NCI-H82 (cell line): ENCODE results near the gene FGF19.

Experiments used
- DNase-seq: peaks from one replicate; lab custom pipeline; 2025; lab: John Stamatoyannopoulos, UW

FGF19 gene

DNA sequence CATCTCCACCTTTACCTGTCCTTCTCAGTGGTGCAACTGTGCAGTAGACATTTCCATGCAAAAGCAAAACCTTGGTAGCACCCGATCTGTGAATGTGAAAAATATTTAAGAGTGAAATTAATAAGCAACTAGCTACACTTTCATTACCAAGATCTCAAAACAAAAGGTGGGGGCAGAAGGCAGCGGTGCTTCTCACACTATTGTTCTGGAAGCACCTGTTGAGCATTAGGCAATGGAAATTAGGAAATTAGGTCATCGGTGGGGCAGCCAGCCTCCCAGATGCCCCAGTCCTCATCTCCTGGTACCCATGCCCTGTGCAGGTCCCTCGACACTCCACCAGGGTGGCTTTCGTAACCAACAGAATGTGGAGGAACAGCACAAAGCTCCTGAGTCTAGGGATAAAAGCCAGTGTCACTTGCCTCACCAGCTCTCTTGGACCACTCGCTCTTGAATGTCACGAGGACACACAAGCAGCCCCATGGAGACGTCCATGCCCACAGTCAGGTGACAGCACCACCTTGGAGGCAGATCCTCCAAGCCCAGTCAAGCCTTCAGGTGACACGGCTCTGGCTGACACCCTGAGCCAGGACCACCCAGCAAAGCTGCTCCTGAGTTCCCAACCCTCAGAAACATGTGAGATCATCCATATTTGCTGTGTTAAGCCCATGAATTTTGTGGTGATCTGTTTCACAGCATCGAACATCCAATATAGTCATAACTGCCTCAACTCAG is 31.9 kb downstream of the FGF19 start:
- DNase-seq = no peak

DNA sequence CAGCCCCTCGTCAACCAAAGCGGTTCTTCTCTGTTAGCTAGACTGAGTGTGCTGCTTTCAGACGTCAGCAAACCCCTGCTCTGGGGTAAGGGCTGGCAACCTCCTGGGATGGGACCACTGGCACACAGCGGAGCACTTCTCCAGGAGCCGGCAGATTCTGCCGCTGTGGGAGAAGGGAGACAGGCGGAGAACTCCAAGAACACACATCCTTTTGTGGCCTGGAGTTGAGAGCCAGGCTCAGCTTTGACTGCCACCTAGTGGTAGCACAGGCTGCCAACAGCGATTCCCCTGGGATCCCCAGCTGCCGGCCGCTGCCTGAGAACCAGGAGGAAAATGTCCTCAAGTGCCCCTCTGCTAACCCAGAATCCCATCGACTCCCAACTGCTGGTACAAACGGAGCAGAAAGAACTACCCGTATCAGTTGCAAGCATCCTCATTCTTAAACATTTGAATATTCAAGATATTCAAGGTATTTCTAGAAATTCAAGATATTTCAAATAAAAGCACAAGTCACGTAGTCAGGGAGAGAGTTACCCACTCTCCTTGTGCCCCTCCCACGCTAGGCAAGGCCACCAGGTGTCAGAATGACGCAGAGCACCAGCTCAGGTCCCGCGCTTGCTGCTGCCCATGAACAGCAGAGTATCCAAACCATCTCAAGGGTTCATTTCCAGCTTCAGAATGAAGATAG is 33.5 kb downstream of the FGF19 start:
- DNase-seq = peak; percentile 84

DNA sequence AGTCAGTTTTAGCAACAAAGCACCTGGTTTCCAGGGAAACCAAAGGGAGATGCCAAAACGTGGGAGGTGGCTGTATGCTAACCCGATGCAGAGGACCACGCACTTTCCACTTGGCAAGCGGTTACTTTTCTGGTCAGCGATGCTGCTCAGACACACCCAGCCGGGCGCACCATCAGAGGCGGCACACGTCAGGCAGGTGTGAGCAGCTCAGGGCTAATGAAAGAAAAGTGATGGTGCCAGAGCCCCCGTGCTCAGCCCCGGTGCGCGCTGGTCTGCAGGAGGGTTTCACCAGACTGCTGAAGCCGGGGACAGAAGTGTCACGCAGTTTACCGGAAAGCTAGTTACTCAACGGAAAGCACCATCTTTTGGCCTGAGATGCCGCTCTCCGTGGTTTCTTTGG is 34.3 kb downstream of the FGF19 start:
- DNase-seq = no peak

DNA sequence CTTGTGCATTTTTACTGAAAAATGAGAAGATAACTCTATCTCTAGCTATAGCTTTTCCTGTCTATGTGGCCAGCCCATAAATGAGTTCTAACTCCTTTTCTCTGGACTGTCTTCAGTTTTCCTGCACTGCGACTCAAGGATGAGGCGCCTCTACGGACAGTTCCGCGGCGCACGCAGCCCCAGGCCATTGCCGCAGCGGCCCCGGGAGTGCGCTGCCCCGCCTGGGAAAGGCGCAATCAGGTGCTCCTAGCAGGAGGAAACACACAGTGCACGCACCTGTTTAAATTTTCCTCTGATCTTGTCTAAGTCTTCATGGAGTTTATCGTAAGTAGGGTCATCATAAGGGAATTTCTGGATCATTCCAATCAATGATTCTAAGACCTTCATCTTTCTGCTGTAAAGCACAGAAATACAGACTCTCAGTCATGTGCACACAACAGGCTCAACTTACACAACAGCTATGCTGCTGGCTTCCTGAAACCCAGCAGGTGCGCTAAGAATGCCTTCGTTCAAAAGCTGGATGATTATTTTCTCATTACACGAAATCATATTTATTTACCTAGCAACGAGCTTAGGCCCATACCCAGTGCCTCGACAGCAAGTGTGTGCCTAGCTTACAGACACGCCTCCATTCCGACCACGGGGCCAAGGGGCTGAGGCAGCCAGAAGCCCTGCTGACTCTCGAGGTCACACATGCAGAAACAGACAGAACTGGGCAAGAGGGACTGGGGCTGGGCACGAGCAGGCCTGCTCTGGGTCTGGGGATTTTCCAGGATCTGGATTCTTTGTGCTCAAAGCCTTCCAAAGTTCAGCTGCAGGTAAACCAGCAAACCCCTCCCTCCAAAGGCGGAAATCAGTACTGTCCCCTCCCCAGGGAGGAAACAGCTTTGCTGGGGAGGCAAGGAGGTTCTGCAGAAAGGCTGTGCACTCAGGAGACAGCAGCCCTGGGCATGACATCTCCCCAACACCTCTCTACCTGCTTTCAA is 35.9 kb downstream of the FGF19 start:
- DNase-seq = no peak

DNA sequence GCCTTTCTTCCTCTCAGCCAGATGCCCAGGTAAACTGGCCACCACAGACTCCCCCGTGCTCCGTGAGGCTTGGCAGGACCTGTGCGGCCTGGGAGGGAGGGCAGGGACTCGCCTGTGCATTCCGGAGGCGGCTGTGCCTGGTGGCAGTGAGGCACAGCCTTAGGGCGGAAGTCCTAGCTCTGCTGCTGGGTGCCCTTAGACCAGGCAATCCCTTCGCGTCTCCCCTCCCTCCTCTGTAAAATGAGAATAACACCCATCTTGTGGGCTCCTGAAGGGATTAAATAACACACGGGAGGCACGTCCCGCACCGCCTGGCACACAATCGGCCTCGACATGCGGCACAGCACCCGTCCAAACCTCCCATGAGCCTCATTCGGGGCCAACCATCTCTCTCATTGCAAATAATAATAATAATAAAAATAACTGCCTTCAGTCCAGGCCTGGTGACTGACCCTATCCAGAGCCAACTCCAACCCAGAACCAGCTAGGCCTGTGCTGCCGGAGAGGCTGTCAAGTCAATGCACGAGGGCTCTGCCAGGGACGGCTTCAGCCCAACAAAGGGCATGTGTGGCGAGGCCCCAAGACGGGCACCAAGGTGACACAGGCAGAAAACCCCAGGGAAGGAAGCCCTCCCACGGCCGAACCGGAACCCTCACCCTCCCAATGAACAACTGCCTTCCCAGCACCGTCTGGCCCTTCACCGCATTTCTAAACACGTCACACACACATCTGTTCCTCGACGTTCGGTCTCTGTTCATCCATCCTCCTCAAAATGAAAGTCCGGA is 36.9 kb downstream of the FGF19 start:
- no peak for DNase-seq

DNA sequence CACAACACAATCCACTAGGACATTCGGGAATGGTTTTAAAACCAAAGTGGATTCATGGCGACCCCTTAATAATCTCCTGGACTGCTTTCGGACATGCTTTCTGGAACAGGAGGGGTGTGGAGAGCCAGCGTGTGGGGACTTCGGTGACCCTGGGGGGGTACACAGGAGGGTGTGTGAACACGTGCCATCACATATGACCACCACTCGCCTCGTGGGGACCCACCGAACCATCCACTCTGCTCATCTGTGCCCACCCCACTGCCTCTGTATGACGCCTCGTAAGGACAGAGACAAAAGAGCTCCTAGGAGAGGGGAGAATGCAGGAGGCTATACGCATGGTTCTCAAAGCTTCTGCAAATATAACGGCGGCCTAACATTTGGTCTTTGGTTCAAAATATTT is 37.6 kb downstream of the FGF19 start:
- DNase-seq = no peak

DNA sequence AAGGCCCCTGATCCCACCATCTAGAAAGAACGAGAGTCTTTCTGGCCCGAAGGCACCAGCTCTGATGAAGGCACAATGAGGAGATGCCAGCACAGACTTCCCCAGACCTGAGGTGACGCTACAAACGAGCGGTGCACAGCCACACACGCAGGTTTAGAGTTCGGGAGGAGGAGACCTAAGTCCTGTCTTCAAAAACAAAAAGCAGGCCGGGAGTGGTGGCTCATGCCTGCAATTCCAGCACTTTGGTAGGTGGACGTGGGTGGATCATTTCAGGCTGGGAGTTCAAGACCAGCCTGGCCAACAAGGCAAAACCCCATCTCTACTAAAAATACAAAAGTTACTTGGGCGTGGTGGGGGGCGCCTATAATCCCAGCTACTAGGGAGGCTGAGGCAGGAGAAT is 38.2 kb downstream of the FGF19 start:
- DNase-seq = no peak

DNA sequence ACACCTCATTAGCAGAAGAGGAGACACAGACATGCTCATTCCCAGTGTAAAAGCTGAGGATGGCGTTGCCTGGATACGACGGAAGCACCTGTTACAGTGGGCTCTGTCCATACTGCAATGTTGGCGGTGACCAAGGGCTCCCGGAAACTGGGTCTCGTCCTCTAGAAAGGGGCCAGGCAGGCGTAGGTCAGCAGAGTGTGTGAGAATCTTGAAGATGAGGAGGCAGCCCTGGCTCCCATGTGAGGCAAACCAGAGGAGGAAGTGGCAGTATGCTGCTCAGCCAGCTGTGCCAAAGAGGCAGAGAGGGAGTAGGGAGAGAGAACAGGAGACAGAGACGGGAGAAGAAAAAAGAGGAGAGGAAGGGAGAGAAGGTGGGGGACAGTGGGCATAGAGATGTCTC is 38.9 kb downstream of the FGF19 start:
- DNase-seq = no peak

DNA sequence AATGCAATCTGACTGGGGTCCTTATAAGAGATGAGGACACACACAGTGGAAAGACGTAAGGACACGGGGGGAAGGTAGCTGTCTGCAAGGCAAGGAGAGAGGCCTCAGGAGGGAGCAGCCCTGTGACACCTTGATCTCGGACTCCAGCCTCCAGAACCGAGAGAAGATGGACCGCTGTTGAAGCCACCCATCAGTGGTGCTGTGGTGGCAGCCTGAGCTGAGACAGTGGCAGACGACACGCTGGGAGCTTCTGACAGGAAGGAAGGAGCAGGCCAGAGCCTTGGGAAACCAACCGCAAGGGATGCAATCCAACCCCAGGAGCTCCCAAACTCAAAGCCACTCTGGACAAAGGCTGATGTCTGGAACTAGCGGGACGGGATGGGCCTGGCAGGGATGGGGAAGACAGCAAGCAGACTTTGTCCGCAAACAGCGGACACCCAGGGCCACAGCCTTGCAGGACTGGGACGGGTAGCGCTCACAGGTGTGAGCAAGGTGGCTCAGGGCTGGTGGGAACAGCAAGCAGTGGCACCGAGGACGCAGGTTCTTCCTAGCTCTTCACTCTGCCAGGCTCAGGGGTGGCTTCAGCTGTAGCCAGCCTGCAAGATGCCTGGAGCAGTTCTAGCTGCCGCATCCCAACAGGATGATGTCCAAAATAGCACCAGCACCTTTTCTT is 39.6 kb downstream of the FGF19 start:
- no peak for DNase-seq

DNA sequence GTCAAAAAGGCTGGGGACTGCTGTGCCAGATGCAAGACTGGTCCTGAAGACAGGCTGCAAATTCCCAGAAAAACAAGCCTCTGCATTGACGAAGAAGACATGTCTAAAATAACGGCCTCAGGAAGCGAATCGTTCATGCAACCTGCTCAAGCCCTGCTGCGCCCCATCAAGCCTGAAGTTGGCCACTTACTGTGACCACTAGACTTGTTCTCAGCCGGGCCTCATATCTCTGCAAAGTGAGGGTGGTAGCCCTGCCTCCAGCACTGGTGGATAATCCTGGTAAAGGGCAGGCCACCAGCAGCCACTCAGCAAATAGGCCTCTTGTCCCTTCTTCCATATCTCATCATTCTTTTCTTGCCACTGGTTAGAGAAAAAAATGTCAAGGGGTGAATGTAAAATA is 40.5 kb downstream of the FGF19 start:
- no peak for DNase-seq

DNA sequence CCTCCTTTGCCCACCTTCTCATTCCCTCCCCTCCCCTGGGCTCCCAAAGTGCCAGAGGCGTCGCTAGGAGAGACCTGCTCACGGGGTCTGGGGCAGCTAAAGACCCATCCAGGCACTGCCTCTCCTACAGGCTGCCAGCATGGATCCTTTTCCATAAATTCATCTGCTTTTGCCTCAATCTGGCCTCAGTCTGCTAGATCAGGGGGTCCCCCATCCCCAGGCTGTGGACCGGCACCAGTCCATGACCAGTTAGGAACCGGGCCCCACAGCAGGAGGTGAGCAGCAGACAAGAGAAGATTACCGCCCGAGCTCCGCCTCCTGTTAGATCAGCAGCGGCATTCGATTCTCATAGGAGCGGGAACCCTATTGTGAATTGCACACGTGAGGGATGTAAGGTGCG is 41.0 kb downstream of the FGF19 start:
- DNase-seq = no peak

DNA sequence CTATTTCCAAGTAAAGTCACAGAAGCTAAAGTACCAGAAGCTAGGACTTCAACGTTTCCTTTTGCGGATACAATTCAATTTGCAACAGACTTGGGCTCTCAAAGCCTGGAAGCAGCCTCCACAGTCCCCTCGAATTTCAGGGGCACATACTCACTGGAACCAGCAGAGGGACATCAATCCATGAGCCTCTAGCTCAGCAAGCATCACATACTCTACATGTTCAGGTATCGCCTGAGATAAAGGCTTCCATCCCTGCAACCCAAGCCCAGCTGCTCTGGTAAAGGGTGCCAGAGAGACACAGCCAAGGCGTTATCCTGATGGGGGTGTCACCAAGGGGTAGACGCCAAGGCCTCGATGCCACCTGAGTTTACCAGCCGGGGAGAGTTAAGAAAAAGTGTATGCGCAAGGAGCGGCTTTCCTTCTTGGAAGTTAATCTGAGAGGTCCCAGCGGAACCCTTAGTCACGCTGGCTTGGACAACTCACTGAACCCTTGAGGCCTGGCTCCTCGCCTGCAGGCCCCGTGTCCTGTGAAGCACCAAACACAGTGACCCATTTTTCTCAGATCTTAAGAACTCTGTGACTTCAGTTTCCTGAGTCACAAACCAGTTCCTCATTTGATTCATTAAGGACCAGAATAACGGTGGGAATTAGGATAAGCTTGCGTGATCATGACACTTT is 41.7 kb downstream of the FGF19 start:
- peak; percentile 4 for DNase-seq

DNA sequence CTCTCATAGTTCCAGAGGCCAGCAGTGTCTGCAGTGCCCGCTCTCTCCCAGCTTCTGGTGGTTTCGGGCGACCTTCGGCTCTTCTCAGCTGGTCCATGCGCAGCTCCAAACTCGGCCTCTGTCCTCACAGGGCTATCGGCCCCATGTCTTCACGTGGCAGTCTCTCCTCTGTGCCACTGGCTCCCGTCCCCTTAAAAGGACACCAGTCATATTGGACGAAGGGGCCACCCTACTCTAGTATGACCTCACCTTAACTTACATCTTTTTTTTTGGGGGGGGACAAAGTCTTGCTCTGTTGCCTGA is 42.5 kb downstream of the FGF19 start:
- DNase-seq = no peak

DNA sequence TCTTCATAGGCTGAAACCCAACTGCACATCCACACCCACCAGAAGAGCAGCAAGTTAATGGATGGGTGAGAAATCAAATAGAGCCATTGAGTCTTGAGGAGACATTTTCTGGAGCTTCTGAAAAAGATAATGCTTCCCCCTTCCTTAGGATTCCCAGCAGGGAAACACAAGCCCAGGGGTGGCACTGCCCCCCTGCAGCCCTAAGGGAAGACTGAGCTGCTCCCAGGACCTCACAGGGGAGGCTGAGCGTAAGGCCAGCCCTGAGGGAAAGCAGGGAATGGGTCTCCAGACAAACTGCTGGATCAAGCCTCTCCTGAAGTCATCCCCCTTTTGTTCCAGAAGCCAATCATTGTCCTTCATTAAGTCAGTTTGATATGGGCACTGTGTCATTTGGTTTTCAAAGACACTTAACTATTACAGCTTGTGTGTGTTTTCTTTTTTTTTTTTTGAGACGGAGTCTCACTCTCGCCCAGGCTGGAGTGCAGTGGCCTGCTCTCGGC is 43.8 kb downstream of the FGF19 start:
- no peak for DNase-seq

DNA sequence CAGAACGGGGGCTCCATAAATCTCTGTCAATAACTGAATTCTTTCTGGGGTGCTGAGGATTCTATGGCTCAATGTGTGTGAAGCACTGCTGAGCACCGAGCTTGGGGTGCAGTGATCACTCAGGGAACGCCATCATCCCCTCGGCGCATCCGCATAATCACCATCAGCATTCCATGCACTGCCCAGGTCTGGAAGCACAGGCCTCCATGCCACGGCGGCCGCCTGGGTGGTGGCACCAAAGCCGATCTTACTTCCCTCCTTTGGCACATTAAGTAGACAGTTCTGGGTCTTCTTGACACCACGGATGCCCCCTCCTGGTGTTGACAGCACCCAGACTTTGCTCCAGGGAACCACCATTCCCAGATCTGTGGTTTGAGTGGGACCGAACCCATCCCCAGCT is 44.2 kb downstream of the FGF19 start:
- no peak for DNase-seq

DNA sequence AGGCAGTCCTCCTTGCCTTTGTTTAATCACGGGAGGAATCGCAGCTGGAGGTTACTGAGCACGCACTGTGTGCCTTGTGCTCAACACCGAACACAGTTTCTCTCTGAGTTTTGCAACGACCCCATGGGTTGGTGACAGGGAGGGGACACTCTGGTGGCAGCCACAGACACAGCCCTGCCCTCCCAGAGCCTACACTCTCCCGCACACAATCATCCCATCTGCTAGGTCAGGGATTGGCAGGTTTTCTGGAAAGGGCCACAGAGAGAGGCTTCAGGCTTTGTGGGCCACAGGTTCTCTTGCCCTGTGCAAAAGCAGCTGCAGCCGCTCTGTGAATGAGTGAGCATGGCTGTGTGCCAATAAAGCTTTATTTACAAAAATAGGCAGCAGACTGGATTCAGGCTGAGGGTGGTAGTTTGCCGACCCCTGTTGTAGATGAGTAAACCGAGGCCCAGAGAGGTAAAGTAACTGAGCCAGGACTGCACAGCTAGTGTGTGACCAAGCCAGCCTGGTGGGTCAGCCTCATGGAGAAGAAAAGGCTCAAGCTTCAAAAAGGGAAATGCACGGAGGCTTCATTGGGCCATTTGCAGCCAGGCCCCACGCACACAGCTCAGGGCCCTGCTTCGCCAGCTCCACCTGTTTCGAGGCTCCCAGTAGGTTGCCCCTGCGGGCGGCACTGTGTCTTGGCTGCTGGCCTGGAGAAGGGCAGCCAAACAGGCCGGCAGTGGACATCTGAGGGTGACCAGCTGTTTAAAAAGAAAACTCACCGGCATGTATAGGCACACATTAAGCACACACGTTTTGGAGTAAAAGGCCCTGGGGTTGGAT is 45.0 kb downstream of the FGF19 start:
- no peak for DNase-seq

DNA sequence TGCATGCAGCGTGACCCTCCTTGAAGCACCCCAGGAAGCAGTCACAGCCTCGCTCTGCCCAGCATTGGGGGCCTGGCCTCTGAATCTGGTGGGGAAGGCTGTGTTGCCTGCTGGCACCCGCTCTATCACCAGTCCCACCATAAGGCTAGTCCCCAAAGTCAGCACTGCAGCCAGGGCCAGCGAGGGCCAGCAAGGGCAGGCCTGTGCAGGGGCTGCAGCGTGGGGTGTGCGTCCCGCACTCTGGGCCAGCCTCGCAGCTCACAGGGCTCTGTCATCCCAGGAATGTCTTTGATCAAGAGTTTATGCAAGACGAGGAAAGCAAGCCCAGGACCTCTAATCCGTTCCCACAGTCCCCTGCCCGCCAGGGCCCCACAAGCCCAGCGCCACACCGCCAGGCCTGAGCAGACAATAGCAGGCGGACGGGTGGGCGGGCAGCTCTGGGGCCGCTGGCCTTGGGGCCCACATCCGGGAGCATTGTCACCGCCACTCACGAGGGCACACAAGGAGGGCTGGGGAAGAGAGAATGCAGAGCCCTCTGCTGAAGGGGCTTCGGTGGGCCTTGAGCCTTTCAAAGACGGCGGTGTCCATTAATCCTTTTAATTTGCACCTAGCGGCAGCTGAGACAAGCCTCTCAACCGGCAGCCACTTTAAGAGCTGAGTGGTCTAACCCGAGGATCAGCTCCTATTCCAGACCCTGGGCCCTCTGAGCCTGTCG is 45.8 kb downstream of the FGF19 start:
- DNase-seq = peak; percentile 72

DNA sequence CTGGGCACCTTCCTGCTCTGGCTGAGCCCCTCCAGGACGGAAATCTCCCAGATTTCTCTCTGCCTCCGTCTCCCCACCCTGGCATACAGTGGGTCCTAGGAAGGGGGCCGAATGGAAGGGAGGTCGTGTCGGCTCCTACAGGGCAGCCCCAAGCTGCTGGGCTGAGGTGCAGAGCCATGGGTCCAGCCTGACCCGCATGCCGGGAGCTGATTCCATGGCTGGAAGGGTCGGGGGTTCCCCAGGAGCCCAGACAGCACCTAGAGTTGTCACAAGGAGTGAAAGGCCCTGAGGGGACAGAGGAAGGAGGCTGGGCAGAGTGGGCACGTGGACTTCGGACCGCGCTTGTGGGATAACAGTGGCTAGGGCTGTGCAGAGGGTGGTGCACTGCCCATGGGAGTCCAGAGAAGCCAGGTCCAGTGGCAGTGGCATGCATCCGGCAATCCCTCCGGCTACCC is 46.3 kb downstream of the FGF19 start:
- DNase-seq = no peak
